NT2/D1 (cell line): Measurements from ENCODE around the gene CHST6.

Experiments used
- SUZ12 ChIP-seq: IDR thresholded peaks from 2 replicates; pipeline ENCODE4 v1.6.1; 2011; ENCODE audit not compliant: insufficient read length, insufficient read depth; ENCODE audit errors: extremely low read depth
- YY1 ChIP-seq: IDR thresholded peaks from 2 replicates; pipeline ENCODE4 v1.6.1; 2011; ENCODE audit not compliant: insufficient read length, insufficient read depth

- TF ChIP-seq SUZ12 = no peak
- TF ChIP-seq YY1 = no peak
These were observed 42.5 kb upstream of the CHST6 start for GRCh38 chr16:75537776-75538175.
